HepG2 (cell line): ENCODE measurements around the gene CCDC88C. TPM values are rescaled to one million over a fixed set of nuclear protein-coding genes. Genes with fewer than 3 reads are reported as not detected.

Experiments used
- CENPBD1 ChIP-seq: sonication (generic); formaldehyde crosslinking; IDR thresholded peaks from 2 replicates; pipeline ENCODE4 v1.8.0; 2022; ENCODE audit warnings: missing genetic modification reagents, low read depth, mild to moderate bottlenecking, borderline replicate concordance
- MTERF4 ChIP-seq: sonication (generic); formaldehyde crosslinking; IDR thresholded peaks from 2 replicates; pipeline ENCODE4 v1.8.0; 2023; ENCODE audit warnings: mild to moderate bottlenecking, missing genetic modification reagents
- NFATC3 ChIP-seq: sonication (generic); formaldehyde crosslinking; IDR thresholded peaks from 2 replicates; pipeline ENCODE4 v1.5.1; 2020; ENCODE audit warnings: mild to moderate bottlenecking, missing genetic modification reagents
- SNAPC4 ChIP-seq: sonication (generic); formaldehyde crosslinking; IDR thresholded peaks from 2 replicates; pipeline ENCODE4 v1.4.0; 2020; ENCODE audit warnings: mild to moderate bottlenecking, missing genetic modification reagents
- SUZ12 ChIP-seq: fragments of 150-350 bp; IDR thresholded peaks from 2 replicates; pipeline ENCODE4 v1.6.1; 2014; ENCODE audit warnings: low read depth, low read length
- TFE3 ChIP-seq: IDR thresholded peaks from 2 replicates; pipeline ENCODE4 v1.6.1; 2016
- THAP7 ChIP-seq: sonication (generic); formaldehyde crosslinking; IDR thresholded peaks from 2 replicates; pipeline ENCODE4 v1.8.1; 2023; ENCODE audit warnings: mild to moderate bottlenecking, missing genetic modification reagents
- ZMYM3 ChIP-seq: sonication (generic); formaldehyde crosslinking; IDR thresholded peaks from 2 replicates; pipeline ENCODE4 v1.5.1; 2020; ENCODE audit warnings: mild to moderate bottlenecking, missing genetic modification reagents
- ZMYM4 ChIP-seq: sonication (generic); formaldehyde crosslinking; IDR thresholded peaks from 2 replicates; pipeline ENCODE4 v1.8.1; 2023; ENCODE audit warnings: mild to moderate bottlenecking, missing genetic modification reagents
- ZNF276 ChIP-seq: sonication (generic); formaldehyde crosslinking; IDR thresholded peaks from 2 replicates; pipeline ENCODE4 v1.4.0; 2020; ENCODE audit warnings: mild to moderate bottlenecking, low read depth, missing genetic modification reagents
- ZNF503 ChIP-seq: sonication (generic); formaldehyde crosslinking; IDR thresholded peaks from 2 replicates; pipeline ENCODE4 v1.4.0; 2020; ENCODE audit warnings: missing genetic modification reagents
- ZNF563 ChIP-seq: sonication (generic); formaldehyde crosslinking; IDR thresholded peaks from 2 replicates; pipeline ENCODE4 v1.8.0; 2022; ENCODE audit warnings: mild to moderate bottlenecking, moderate library complexity, missing genetic modification reagents
- ZNF570 ChIP-seq: sonication (generic); formaldehyde crosslinking; IDR thresholded peaks from 2 replicates; pipeline ENCODE4 v1.4.0; 2020; ENCODE audit warnings: mild to moderate bottlenecking, missing genetic modification reagents, borderline replicate concordance
- ZNF670 ChIP-seq: sonication (generic); formaldehyde crosslinking; IDR thresholded peaks from 2 replicates; pipeline ENCODE4 v1.8.0; 2022; ENCODE audit warnings: mild to moderate bottlenecking, missing genetic modification reagents, borderline replicate concordance
- ZSCAN12 ChIP-seq: sonication (generic); formaldehyde crosslinking; IDR thresholded peaks from 2 replicates; pipeline ENCODE4 v1.9.0; 2021; ENCODE audit warnings: mild to moderate bottlenecking, missing genetic modification reagents
- polyA plus RNA-seq, 8 experiments: library from polyadenylated mRNA; depleted of rRNA in 3 of 8; stranded (reverse) in 7 of 8; unstranded in 1 of 8; fragments of >200 nt; fragmentation: Illumina TruSeq in 4 of 8; extraction: Trizol in 4 of 8; gene quantifications; 2 replicates each; pipeline versions ENCODE4 v1.2.1 to v1.2.3, GENCODE V29; 2011 to 2016; ENCODE audit warnings: low read depth in 4 of 8, missing spikeins in 1 of 8, mixed read lengths in 1 of 8; ENCODE audit not compliant: insufficient read depth in 1 of 8
- total RNA-seq, 5 experiments: library from RNA; depleted of rRNA; stranded (reverse); fragments of >200 nt; fragmentation: Illumina TruSeq; extraction: Trizol; gene quantifications; 2 replicates each; pipeline ENCODE4 v1.2.3, GENCODE V29; 2016; ENCODE audit warnings: low read depth in 1 of 5

The CCDC88C gene
- total and polyA plus RNA-seq, 2 of the 13 experiments (the other 11 are each of a cell fraction or from before 2014, with no cell fraction given), result 3.6 to 11.7 TPM

GRCh38 chr14:91332171-91332985 is 85.2 kb downstream of the CCDC88C start (continued):
- TF ChIP-seq ZNF503 (CRISPR knock-in tag), result no peak
- 0 out of 2 replicates have a peak, but pooled peaks have one; percentile 27 for TF ChIP-seq THAP7 (CRISPR knock-in tag)
- TF ChIP-seq ZSCAN12 (CRISPR knock-in tag), result no peak
- TF ChIP-seq ZNF570 (CRISPR knock-in tag), result no peak
- TF ChIP-seq MTERF4 (CRISPR knock-in tag), result no peak
- no peak for TF ChIP-seq ZMYM4
- no peak for TF ChIP-seq TFE3 (CRISPR knock-in tag)
- TF ChIP-seq ZNF670 (CRISPR knock-in tag), result no peak
- 0 out of 2 replicates have a peak, but pooled peaks have one; percentile 30 for TF ChIP-seq ZNF563 (CRISPR knock-in tag)
- TF ChIP-seq CENPBD1 (CRISPR knock-in tag), result no peak
- no peak for TF ChIP-seq ZMYM3 (CRISPR knock-in tag)
- TF ChIP-seq SUZ12, result no peak
- no peak for TF ChIP-seq NFATC3 (CRISPR knock-in tag)
- TF ChIP-seq ZNF276 (CRISPR knock-in tag), result no peak
- TF ChIP-seq SNAPC4 (CRISPR knock-in tag), result no peak
